GM12878 (cell line): ENCODE data around the gene KRT34. TPM values are rescaled to one million over a fixed set of nuclear protein-coding genes. Genes with fewer than 3 reads are reported as not detected.

ENCODE experiments used
- ATAC-seq: fragments of 200-7000 bp; cut with Tn5 transposase; 3 replicates; pipeline ENCODE4 v1.9.1; 2020; ENCODE audit warnings: mild to moderate bottlenecking, moderate library complexity
- BruUV-seq: library from RNA; stranded (reverse); fragments of 400-500 nt; replicated peaks from 2 replicates; lab custom pipeline; 2021; lab: Mats Ljungman, UMichigan
- CTCF ChIA-PET: fragments of 300-600 bp; sonication (Branson Sonifier 250); formaldehyde crosslinking; extraction: SDS; loops from one replicate; lab custom pipeline; 2021; ENCODE audit warnings: inconsistent platforms; lab: Yijun Ruan, JAX
- POLR2A ChIA-PET: fragments of 350-600 bp; formaldehyde crosslinking; extraction: SDS; loops from one replicate; lab custom pipeline; 2021; ENCODE audit warnings: inconsistent platforms; lab: Charles Lee
- RAD21 ChIA-PET: fragments of 300-600 bp; sonication (Branson Sonifier 250); formaldehyde crosslinking; loops from one replicate; lab custom pipeline; 2023; ENCODE audit warnings: antibody characterized with exemption; ENCODE audit not compliant: unreplicated experiment; lab: Charles Lee
- SMC1A ChIA-PET: fragments of 300-600 bp; sonication (Branson Sonifier 250); formaldehyde crosslinking; loops from one replicate; lab custom pipeline; 2023; ENCODE audit not compliant: unreplicated experiment, uncharacterized antibody; lab: Charles Lee
- DNase-seq: peaks from one replicate; pipeline ENCODE4 v3.0.0-alpha.2; 2011; ENCODE audit warnings: low read depth, low spot score
- FAIRE-seq: peaks from 3 replicates; lab custom pipeline; 2011; peaks lifted over from hg19 to GRCh38; lab: Jason Lieb, UNC
- H2AFZ ChIP-seq: 2 replicates; pipeline ENCODE4 v1.6.0; 2011; ENCODE audit warnings: low read depth, low read length, control low read depth; ENCODE audit not compliant: control insufficient read depth
- H3K27ac ChIP-seq: 2 replicates; pipeline ENCODE4 v1.5.1; 2011; ENCODE audit warnings: control low read depth; ENCODE audit not compliant: control insufficient read depth, insufficient read depth
- H3K27me3 ChIP-seq, 2 experiments: replicated peaks in 1 of 2; 2 replicates each; pipeline versions ENCODE4 v1.6.0 to v1.6.1; 2011; ENCODE audit warnings: low read length in 1 of 2; ENCODE audit not compliant: control insufficient read depth in 2 of 2, insufficient read depth in 2 of 2
- H3K36me3 ChIP-seq, 2 experiments: 2 replicates each; pipeline ENCODE4 v1.5.1; 2011; ENCODE audit warnings: low read length in 1 of 2; ENCODE audit not compliant: control insufficient read depth in 2 of 2, insufficient read depth in 2 of 2
- H3K4me1 ChIP-seq: 2 replicates; pipeline ENCODE4 v1.6.1; 2011; ENCODE audit warnings: mild to moderate bottlenecking, low read length, moderate library complexity, mixed read lengths; ENCODE audit not compliant: control insufficient read depth, insufficient read depth
- H3K4me2 ChIP-seq: 2 replicates; pipeline ENCODE4 v1.6.0; 2011; ENCODE audit warnings: control low read depth; ENCODE audit not compliant: control insufficient read depth, insufficient read depth
- H3K4me3 ChIP-seq: fragments of 200-600 bp; sonication (generic); 2 replicates; pipeline ENCODE4 v1.5.1; 2016
- H3K79me2 ChIP-seq: 2 replicates; pipeline ENCODE4 v1.6.0; 2011; ENCODE audit warnings: low read length; ENCODE audit not compliant: control insufficient read depth, insufficient read depth
- H3K9ac ChIP-seq: 2 replicates; pipeline ENCODE4 v1.8.0; 2011; ENCODE audit warnings: low read length, control low read depth, mixed read lengths; ENCODE audit not compliant: control insufficient read depth, insufficient read depth
- H3K9me3 ChIP-seq: replicated peaks from 3 replicates; pipeline ENCODE4 v1.5.1; 2011; ENCODE audit warnings: mild to moderate bottlenecking, low read length; ENCODE audit not compliant: control insufficient read depth, insufficient read depth
- H4K20me1 ChIP-seq: 2 replicates; pipeline ENCODE4 v1.6.0; 2011; ENCODE audit not compliant: control insufficient read depth, insufficient read depth
- ASH2L ChIP-seq: fragments of 300-600, 200-600 bp; sonication (generic); IDR thresholded peaks from 2 replicates; pipeline ENCODE4 v1.6.1; 2017; ENCODE audit warnings: low read depth, mild to moderate bottlenecking, borderline replicate concordance
- BCL11A ChIP-seq: IDR thresholded peaks from 2 replicates; pipeline ENCODE4 v1.6.1; 2011; ENCODE audit warnings: low read depth, low read length
- CHD1 ChIP-seq: IDR thresholded peaks from 2 replicates; pipeline ENCODE4 v1.6.1; 2012; ENCODE audit warnings: low read depth, low read length, improper control_type of control experiment
- CUX1 ChIP-seq: IDR thresholded peaks from 2 replicates; pipeline ENCODE4 v1.6.1; 2012; ENCODE audit warnings: improper control_type of control experiment, low read depth, low read length; ENCODE audit not compliant: insufficient replicate concordance
- E2F4 ChIP-seq: IDR thresholded peaks from 2 replicates; pipeline ENCODE4 v1.6.1; 2012; ENCODE audit warnings: low read depth, low read length, improper control_type of control experiment
- FOXK2 ChIP-seq: fragments of 450-650 bp; IDR thresholded peaks from 2 replicates; pipeline ENCODE4 v1.6.1; 2017; ENCODE audit warnings: mild to moderate bottlenecking, moderate library complexity
- FOXM1 ChIP-seq: IDR thresholded peaks from 2 replicates; pipeline ENCODE4 v1.6.1; 2012; ENCODE audit warnings: low read depth, mild to moderate bottlenecking, inconsistent platforms, low read length, moderate library complexity
- PKNOX1 ChIP-seq: fragments of 450-650 bp; IDR thresholded peaks from 2 replicates; pipeline ENCODE4 v1.6.1; 2016; ENCODE audit warnings: mild to moderate bottlenecking
- POLR2A ChIP-seq: IDR thresholded peaks from 2 replicates; pipeline ENCODE4 v1.6.1; 2011; ENCODE audit warnings: low read depth, mild to moderate bottlenecking, low read length
- RUNX3 ChIP-seq: IDR thresholded peaks from 2 replicates; pipeline ENCODE4 v1.6.1; 2012; ENCODE audit warnings: low read length, inconsistent platforms
- SREBF2 ChIP-seq: IDR thresholded peaks from 2 replicates; pipeline ENCODE4 v1.6.1; 2012; ENCODE audit warnings: mild to moderate bottlenecking, low read length
- YY1 ChIP-seq: IDR thresholded peaks from 2 replicates; pipeline ENCODE4 v1.6.1; 2011; ENCODE audit warnings: low read depth, mild to moderate bottlenecking, low read length
- ZBTB33 ChIP-seq: fragments of 450-650 bp; IDR thresholded peaks from 2 replicates; pipeline ENCODE4 v1.6.1; 2017; ENCODE audit warnings: mild to moderate bottlenecking
- ZNF207 ChIP-seq: fragments of 450-650 bp; IDR thresholded peaks from 2 replicates; pipeline ENCODE4 v1.6.1; 2014; ENCODE audit warnings: antibody characterized with exemption, mild to moderate bottlenecking, borderline replicate concordance
- ZNF622 ChIP-seq: fragments of 450-650 bp; IDR thresholded peaks from 2 replicates; pipeline ENCODE4 v1.6.1; 2017; ENCODE audit warnings: mild to moderate bottlenecking, inconsistent platforms
- WGBS: methylation state at CpG from one replicate; pipeline ENCODE4 v1.1.6; 2016; ENCODE audit warnings: low lambda C conversion rate; ENCODE audit not compliant: insufficient replicate concordance, insufficient coverage; ENCODE audit errors: missing lambda C conversion rate; 5-methylcytosine and 5-hydroxymethylcytosine counted together
- in situ Hi-C: fragments of 300-500 bp; cut with MboI; formaldehyde crosslinking; loops from 9 replicates; pipeline ENCODE4 v1.14.3; 2018; ENCODE audit warnings: mixed read lengths
- intact Hi-C: fragments of 100-400 bp; cut with micrococcal nuclease; formaldehyde crosslinking; loops from one replicate; pipeline ENCODE4 v1.14.2; 2022; ENCODE audit not compliant: unreplicated experiment
- polyA plus RNA-seq, 11 experiments: library from polyadenylated mRNA; depleted of rRNA in 4 of 11; unstranded in 6 of 11; stranded (reverse) in 5 of 11; fragments of >200 nt; fragmentation: Nextera tagmentation in 4 of 11; fragmentation: Illumina TruSeq in 1 of 11; extraction: Ambion mirVana in 4 of 11; extraction: Trizol in 1 of 11; gene quantifications; 1 replicate in 1 of 11; 2 replicates in 10 of 11; pipeline versions ENCODE4 v1.2.1 to v1.2.3, GENCODE V29; 2011 to 2016; ENCODE audit warnings: inconsistent platforms in 2 of 11, missing spikeins in 2 of 11, low read depth in 1 of 11
- total RNA-seq, 4 experiments: library from RNA; depleted of rRNA in 3 of 4; stranded (reverse); fragments of >200 nt in 3 of 4; fragmentation: Illumina TruSeq in 1 of 4; extraction: Trizol in 1 of 4; gene quantifications; 2 replicates each; pipeline versions ENCODE4 v1.2.1 to v1.2.3, GENCODE V29; 2013 to 2021

KRT34 gene
- total and polyA plus RNA-seq, 10 of the 15 experiments (the other 5 are each of a cell fraction or from before 2014, with no cell fraction given): not detected

DNA sequence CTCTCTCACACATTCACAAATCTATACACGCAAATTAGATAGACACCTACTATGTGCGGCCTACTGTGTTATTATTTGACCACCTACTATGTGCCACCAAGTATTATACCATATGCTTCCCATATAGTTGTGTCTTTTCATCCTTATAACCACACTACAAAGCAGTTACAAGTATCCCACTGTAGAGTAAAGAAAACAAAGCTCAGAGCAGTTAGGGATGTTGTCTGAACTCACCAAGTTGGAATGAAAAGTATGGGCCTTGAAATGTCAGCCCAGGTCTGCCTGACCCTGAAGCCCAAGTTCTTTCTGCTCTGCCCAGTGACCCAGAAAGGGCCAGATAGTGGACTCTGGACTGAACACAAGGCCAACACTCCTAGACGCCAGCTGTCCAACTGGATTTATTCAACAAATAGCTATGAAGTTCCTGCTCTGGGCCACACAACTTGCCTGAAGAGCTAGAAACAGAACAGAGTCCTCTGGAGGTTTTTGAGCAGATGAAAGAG, 33.8 kb upstream of the KRT34 start:
- no peaks in the 10 kb centered on the region for H3K9me3 ChIP-seq
- ATAC-seq (no peak), FAIRE-seq (no peak), DNase-seq (no peak)
- in situ Hi-C loops: no loop called here
- no peaks in the 10 kb centered on the region for H3K4me1 ChIP-seq
- TF ChIP-seq POLR2A (no peak), ZBTB33 (no peak), CUX1 (no peak), E2F4 (no peak), ZNF622 (no peak), ASH2L (no peak), CHD1 (no peak), ZNF207 (no peak), PKNOX1 (no peak), RUNX3 (no peak), SREBF2 (no peak), FOXM1 (no peak), YY1 (no peak), FOXK2 (no peak), BCL11A (no peak)
- intact Hi-C loops: no loop called here
- H4K20me1 ChIP-seq: no peaks in the 10 kb centered on the region
- RAD21 ChIA-PET: no interaction called here
- POLR2A ChIA-PET: no interaction called here
- H3K9ac ChIP-seq: no peak overlapping the region
- no peak overlapping the region for H3K4me2 ChIP-seq
- 40% methylated on average over 3 of the region's 3 CpGs for WGBS
- SMC1A ChIA-PET: no interaction called here
- H3K4me3 ChIP-seq: no peak overlapping the region
- H3K27ac ChIP-seq: no peak overlapping the region
- BruUV-seq: no TSS peak
- H2AFZ ChIP-seq: no peak overlapping the region
- H3K27me3 ChIP-seq: no peaks in the 10 kb centered on the region; a peak in 2 of 4 replicates
- CTCF ChIA-PET: interaction anchor here (0.7 kb wide), 1 partner anchor 12 kb away, joined by 3 read pairs; no protein-coding TSS in a partner anchor
- no peaks in the 10 kb centered on the region for H3K79me2 ChIP-seq
- H3K36me3 ChIP-seq: no peaks in the 10 kb centered on the region
